ENCODE results near the gene GALNT4.

GALNT4 gene

DNA sequence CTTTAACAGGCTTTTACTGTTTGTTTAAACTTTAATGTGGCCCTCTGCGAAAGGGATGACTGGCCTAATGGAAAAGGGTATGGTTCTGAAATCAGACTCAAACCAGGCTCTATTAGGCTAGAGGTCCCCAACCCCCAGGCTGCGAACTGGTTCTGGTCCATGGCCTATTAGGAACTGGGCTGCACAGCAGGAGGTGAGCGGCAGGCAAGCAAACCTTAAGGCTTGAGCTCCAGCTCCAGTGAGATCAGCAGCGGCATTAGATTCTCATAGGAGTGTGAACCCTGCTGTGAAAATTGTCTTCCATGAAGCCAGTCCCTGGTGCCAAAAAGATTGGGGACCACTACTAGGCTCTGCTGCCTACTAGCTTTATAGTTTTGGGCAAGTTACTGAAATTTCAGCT lies 11.1 kb downstream of the GALNT4 start:
- H3F3A ChIP-seq (ENCODE audit: insufficient read depth): no peaks in the 10 kb centered on the region
- H3K36me3 ChIP-seq (ENCODE audit: low read length): no peaks in the 10 kb centered on the region
- TF ChIP-seq EZH2phosphoT487 (conservative IDR thresholded peaks at IDR 0.05; ENCODE audit: low read length) (no peak), CTCF (IDR thresholded peaks at IDR 0.05; ENCODE audit: insufficient read depth, low read length, poor library complexity, severe bottlenecking) (no peak)
- H3K27me3 ChIP-seq (ENCODE audit: low read length): no peaks in the 10 kb centered on the region
- no peak overlapping the region for H3K27ac ChIP-seq (ENCODE audit: low read depth, low read length)
- H2AFZ ChIP-seq (ENCODE audit: low read depth, low read length, severe bottlenecking): no peak overlapping the region
- 0 out of 2 replicates have a peak, but pooled peaks cover 4% of the 10 kb centered on the region for H4K20me1 ChIP-seq (ENCODE audit: low read depth, low read length)
- H3K9me3 ChIP-seq (ENCODE audit: insufficient read depth, low read length): no peaks in the 10 kb centered on the region
- H3K9me2 ChIP-seq (replicated peaks; ENCODE audit: insufficient read depth, low read length): no peaks in the 10 kb centered on the region
- H3K9ac ChIP-seq (ENCODE audit: low read length): no peak overlapping the region
- no peak overlapping the region for H3K4me3 ChIP-seq (ENCODE audit: insufficient read depth, low read length, poor library complexity, severe bottlenecking)
- no peak overlapping the region for H3K4me2 ChIP-seq (ENCODE audit: low read depth, low read length, poor library complexity, severe bottlenecking)
- H3K79me2 ChIP-seq (ENCODE audit: insufficient read depth, low read length): no peaks in the 10 kb centered on the region

GRCh38 chr12:89507015-89507824 lies 17.4 kb downstream of the GALNT4 start:
- H3K27ac ChIP-seq (ENCODE audit: low read depth, low read length): no peak overlapping the region
- TF ChIP-seq CTCF (IDR thresholded peaks at IDR 0.05; ENCODE audit: insufficient read depth, low read length, poor library complexity, severe bottlenecking) (no peak), EZH2phosphoT487 (conservative IDR thresholded peaks at IDR 0.05; ENCODE audit: low read length) (no peak)
- H4K20me1 ChIP-seq (ENCODE audit: low read depth, low read length): no peaks in the 10 kb centered on the region
- no peak overlapping the region for H3K9ac ChIP-seq (ENCODE audit: low read length)
- H3K4me2 ChIP-seq (ENCODE audit: low read depth, low read length, poor library complexity, severe bottlenecking): no peak overlapping the region
- no peaks in the 10 kb centered on the region for H3K9me2 ChIP-seq (replicated peaks; ENCODE audit: insufficient read depth, low read length)
- H3K9me3 ChIP-seq (ENCODE audit: insufficient read depth, low read length): no peaks in the 10 kb centered on the region
- H2AFZ ChIP-seq (ENCODE audit: low read depth, low read length, severe bottlenecking): no peak overlapping the region
- no peaks in the 10 kb centered on the region for H3K79me2 ChIP-seq (ENCODE audit: insufficient read depth, low read length)
- no peaks in the 10 kb centered on the region for H3K36me3 ChIP-seq (ENCODE audit: low read length)
- no peaks in the 10 kb centered on the region for H3F3A ChIP-seq (ENCODE audit: insufficient read depth)
- no peaks in the 10 kb centered on the region for H3K27me3 ChIP-seq (ENCODE audit: low read length)
- H3K4me3 ChIP-seq (ENCODE audit: insufficient read depth, low read length, poor library complexity, severe bottlenecking): no peak overlapping the region

GRCh38 chr12:89506050-89506449 lies 18.5 kb downstream of the GALNT4 start:
- no peak overlapping the region for H2AFZ ChIP-seq (ENCODE audit: low read depth, low read length, severe bottlenecking)
- no peaks in the 10 kb centered on the region for H3K79me2 ChIP-seq (ENCODE audit: insufficient read depth, low read length)
- H3K9ac ChIP-seq (ENCODE audit: low read length): no peak overlapping the region
- H3K27ac ChIP-seq (ENCODE audit: low read depth, low read length): no peak overlapping the region
- no peaks in the 10 kb centered on the region for H3F3A ChIP-seq (ENCODE audit: insufficient read depth)
- no peaks in the 10 kb centered on the region for H3K9me2 ChIP-seq (replicated peaks; ENCODE audit: insufficient read depth, low read length)
- no peak overlapping the region for H3K4me2 ChIP-seq (ENCODE audit: low read depth, low read length, poor library complexity, severe bottlenecking)
- H3K4me3 ChIP-seq (ENCODE audit: insufficient read depth, low read length, poor library complexity, severe bottlenecking): no peak overlapping the region
- no peaks in the 10 kb centered on the region for H3K36me3 ChIP-seq (ENCODE audit: low read length)
- no peaks in the 10 kb centered on the region for H4K20me1 ChIP-seq (ENCODE audit: low read depth, low read length)
- no peak for TF ChIP-seq EZH2phosphoT487 (conservative IDR thresholded peaks at IDR 0.05; ENCODE audit: low read length)
- H3K9me3 ChIP-seq (ENCODE audit: insufficient read depth, low read length): no peaks in the 10 kb centered on the region
- H3K27me3 ChIP-seq (ENCODE audit: low read length): no peaks in the 10 kb centered on the region

Data from SU-DHL-6 (cell line).